Neural crest cell (in vitro differentiated cells): ENCODE results near the gene PCDHB2. TPM values are rescaled to one million over a fixed set of nuclear protein-coding genes. Genes with fewer than 3 reads are reported as not detected.
"Not testable (repeated sequence)": the region's sequence is repeated elsewhere in the genome, so short reads cannot be mapped to it uniquely, and the experiment has no call there.

Source experiments
- DNase-seq: peaks from one replicate; pipeline ENCODE4 v3.0.0; 2021; ENCODE audit warnings: low read depth, mixed read lengths, low spot score
- H3K27ac Mint-ChIP-seq: one replicate; pipeline ENCODE4 v1.8.0; 2021; ENCODE audit warnings: mild to moderate bottlenecking, mixed read lengths; ENCODE audit not compliant: unreplicated experiment
- H3K27me3 Mint-ChIP-seq: 2 replicates; pipeline ENCODE4 v1.8.0; 2021; ENCODE audit warnings: low read depth, mild to moderate bottlenecking, mixed read lengths
- H3K36me3 Mint-ChIP-seq: 2 replicates; pipeline ENCODE4 v1.8.0; 2021; ENCODE audit warnings: low read depth, mild to moderate bottlenecking, mixed read lengths
- H3K4me1 Mint-ChIP-seq: 2 replicates; pipeline ENCODE4 v1.8.0; 2021; ENCODE audit warnings: mixed read lengths
- H3K4me3 Mint-ChIP-seq: one replicate; pipeline ENCODE4 v1.8.0; 2021; ENCODE audit warnings: mild to moderate bottlenecking, mixed read lengths
- H3K9me3 Mint-ChIP-seq: 2 replicates; pipeline ENCODE4 v1.8.0; 2021; ENCODE audit warnings: mixed read lengths
- total RNA-seq: library from RNA; stranded (reverse); gene quantifications from 2 replicates; pipeline ENCODE4 v1.2.1, GENCODE V29; 2021
- TF ChIP-seq, protein P1 (sequence below): fragments of 200-600 bp; sonication (generic); conservative IDR thresholded peaks from 2 replicates; pipeline ENCODE4 v1.5.0; 2021; ENCODE audit warnings: antibody characterized with exemption, mild to moderate bottlenecking

PCDHB2 gene
- total RNA-seq, 1 donor from 2014 or later, result 57.8 TPM

DNA sequence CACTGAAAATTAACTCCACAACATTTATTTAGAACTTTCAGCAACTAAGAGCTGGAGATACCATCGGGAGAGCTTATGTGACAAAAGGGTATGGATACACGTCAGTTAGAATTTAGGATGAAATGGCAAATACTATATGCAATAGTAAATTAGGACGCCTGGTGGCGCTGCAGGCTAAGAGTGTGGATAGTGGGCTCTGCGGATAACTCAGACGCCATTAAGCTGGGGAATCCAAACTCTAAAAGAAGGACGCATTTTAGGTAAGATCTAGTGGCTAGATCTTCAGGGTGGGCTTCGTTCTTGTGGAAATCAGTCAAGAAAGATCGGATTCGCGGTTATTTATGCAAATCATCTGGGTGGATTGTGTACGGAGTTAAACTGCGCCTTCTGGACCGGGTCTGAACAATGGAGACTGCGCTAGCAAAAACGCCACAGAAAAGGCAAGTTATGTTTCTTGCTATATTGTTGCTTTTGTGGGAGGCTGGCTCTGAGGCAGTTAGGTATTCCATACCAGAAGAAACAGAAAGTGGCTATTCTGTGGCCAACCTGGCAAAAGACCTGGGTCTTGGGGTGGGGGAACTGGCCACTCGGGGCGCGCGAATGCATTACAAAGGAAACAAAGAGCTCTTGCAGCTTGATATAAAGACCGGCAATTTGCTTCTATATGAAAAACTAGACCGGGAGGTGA lies 40.8 kb downstream of the PCDHB2 start, which contains the start of gene PCDHB5:
Gene PCDHB5, plus strand, starts transcription at position 177 of the 688 bp plus-strand sequence. Its CDS starts 229 bp downstream, at position 406.
- Mint-ChIP-seq H3K27ac (peak within 1 kb of the TSS; percentile 51), H3K36me3 (peaks cover 55% of the 10 kb centered on the region), H3K9me3 (peaks cover 31% of the 10 kb centered on the region), H3K4me3 (peak within 1 kb of the TSS; percentile 84), H3K4me1 (no peaks in the 10 kb centered on the region), H3K27me3 (no peaks in the 10 kb centered on the region)
- TF ChIP-seq, protein P1, sequence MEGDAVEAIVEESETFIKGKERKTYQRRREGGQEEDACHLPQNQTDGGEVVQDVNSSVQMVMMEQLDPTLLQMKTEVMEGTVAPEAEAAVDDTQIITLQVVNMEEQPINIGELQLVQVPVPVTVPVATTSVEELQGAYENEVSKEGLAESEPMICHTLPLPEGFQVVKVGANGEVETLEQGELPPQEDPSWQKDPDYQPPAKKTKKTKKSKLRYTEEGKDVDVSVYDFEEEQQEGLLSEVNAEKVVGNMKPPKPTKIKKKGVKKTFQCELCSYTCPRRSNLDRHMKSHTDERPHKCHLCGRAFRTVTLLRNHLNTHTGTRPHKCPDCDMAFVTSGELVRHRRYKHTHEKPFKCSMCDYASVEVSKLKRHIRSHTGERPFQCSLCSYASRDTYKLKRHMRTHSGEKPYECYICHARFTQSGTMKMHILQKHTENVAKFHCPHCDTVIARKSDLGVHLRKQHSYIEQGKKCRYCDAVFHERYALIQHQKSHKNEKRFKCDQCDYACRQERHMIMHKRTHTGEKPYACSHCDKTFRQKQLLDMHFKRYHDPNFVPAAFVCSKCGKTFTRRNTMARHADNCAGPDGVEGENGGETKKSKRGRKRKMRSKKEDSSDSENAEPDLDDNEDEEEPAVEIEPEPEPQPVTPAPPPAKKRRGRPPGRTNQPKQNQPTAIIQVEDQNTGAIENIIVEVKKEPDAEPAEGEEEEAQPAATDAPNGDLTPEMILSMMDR, result peak; percentile 71
- DNase-seq, result no peak

- Mint-ChIP-seq H3K9me3 (peaks cover 29% of the 10 kb centered on the region), H3K4me3 (peak overlapping the region; percentile 84), H3K27ac (no peak overlapping the region), H3K4me1 (no peaks in the 10 kb centered on the region), H3K36me3 (peaks cover 52% of the 10 kb centered on the region), H3K27me3 (no peaks in the 10 kb centered on the region)
- TF ChIP-seq, protein P1, result no peak
- no peak for DNase-seq
These were observed 41.4 kb downstream of the PCDHB2 start for GRCh38 chr5:141135718-141136266.

- H3K4me1 Mint-ChIP-seq, H3K4me3 Mint-ChIP-seq, DNase-seq, H3K27me3 Mint-ChIP-seq, H3K27ac Mint-ChIP-seq: not testable (repeated sequence)
- Mint-ChIP-seq H3K9me3 (peaks cover 25% of the 10 kb centered on the region), H3K36me3 (peaks cover 48% of the 10 kb centered on the region)
These were observed 42.9 kb downstream of the PCDHB2 start for GRCh38 chr5:141137346-141137745.

Other genes with a start within 250 kb of the PCDHB2 start
- 1.4 TPM in 2 replicates for gene PCDHA9, start 246.2 kb upstream of the PCDHB2 start, total RNA-seq
- gene PCDHA10, start 238.7 kb upstream of the PCDHB2 start, total RNA-seq, result 7.3 and 7.4 TPM in 2 replicates
- gene PCDHA11, start 225.7 kb upstream of the PCDHB2 start, total RNA-seq, result 6.5 and 6.8 TPM in 2 replicates
- gene PCDHA12, start 219.3 kb upstream of the PCDHB2 start, total RNA-seq, result 5.5 and 6.6 TPM in 2 replicates
- 1.2 and 1.3 TPM in 2 replicates for gene PCDHA13, start 212.5 kb upstream of the PCDHB2 start, total RNA-seq
- 4.1 and 4.4 TPM in 2 replicates for gene PCDHAC1, start 168.3 kb upstream of the PCDHB2 start, total RNA-seq
- gene PCDHAC2, start 128.1 kb upstream of the PCDHB2 start, total RNA-seq, result 1.8 and 1.9 TPM in 2 replicates
- 0.14 and 0.23 TPM in 2 replicates for gene PCDHB1, start 43.2 kb upstream of the PCDHB2 start, total RNA-seq
- gene PCDHB3, start 5.9 kb downstream of the PCDHB2 start, total RNA-seq, result 5.4 and 5.7 TPM in 2 replicates
- 2.6 and 2.7 TPM in 2 replicates for gene PCDHB4, start 27.2 kb downstream of the PCDHB2 start, total RNA-seq
- 3.0 and 3.3 TPM in 2 replicates for gene PCDHB5, start 40.6 kb downstream of the PCDHB2 start, total RNA-seq
- 0.64 and 0.70 TPM in 2 replicates for gene PCDHB6, start 55.4 kb downstream of the PCDHB2 start, total RNA-seq
- gene PCDHB7, start 78.0 kb downstream of the PCDHB2 start, total RNA-seq, result 0.39 and 0.58 TPM in 2 replicates
- gene PCDHB8, start 83.2 kb downstream of the PCDHB2 start, total RNA-seq, result 1.3 and 1.8 TPM in 2 replicates
- gene PCDHB16, start 87.8 kb downstream of the PCDHB2 start, total RNA-seq, result 11.4 and 12.6 TPM in 2 replicates
- gene PCDHB9, start 92.5 kb downstream of the PCDHB2 start, total RNA-seq, result 5.5 and 7.0 TPM in 2 replicates
- gene PCDHB10, start 97.7 kb downstream of the PCDHB2 start, total RNA-seq, result 5.2 and 5.5 TPM in 2 replicates
- 2.7 and 3.6 TPM in 2 replicates for gene PCDHB11, start 105.0 kb downstream of the PCDHB2 start, total RNA-seq
- gene PCDHB12, start 114.1 kb downstream of the PCDHB2 start, total RNA-seq, result 3.1 TPM in 2 replicates
- gene PCDHB13, start 119.3 kb downstream of the PCDHB2 start, total RNA-seq, result 3.6 TPM in 2 replicates
- gene PCDHB14, start 128.7 kb downstream of the PCDHB2 start, total RNA-seq, result 5.5 TPM in 2 replicates
- 5.5 and 5.6 TPM in 2 replicates for gene PCDHB15, start 150.8 kb downstream of the PCDHB2 start, total RNA-seq
- 0.72 and 1.1 TPM in 2 replicates for gene SLC25A2, start 209.4 kb downstream of the PCDHB2 start, total RNA-seq
- gene TAF7, start 226.2 kb downstream of the PCDHB2 start, total RNA-seq, result 100.0 and 100 TPM in 2 replicates
- gene PCDHGA1, start 235.9 kb downstream of the PCDHB2 start, total RNA-seq, result 0.54 and 0.93 TPM in 2 replicates
- 0.32 and 0.54 TPM in 2 replicates for gene PCDHGA2, start 244.1 kb downstream of the PCDHB2 start, total RNA-seq
- 0.16 and 0.33 TPM in 2 replicates for gene PCDHGA3, start 249.2 kb downstream of the PCDHB2 start, total RNA-seq